Liver (tissue), 9 donors: ENCODE data around the gene TWNK. TPM values are rescaled to one million over a fixed set of nuclear protein-coding genes. Genes with fewer than 3 reads are reported as not detected.

Experiments used
- DNase-seq: peaks from one replicate; pipeline ENCODE4 v3.0.0-alpha.2; 2017; ENCODE audit warnings: low spot score
- H3K27ac ChIP-seq, 2 donors: one replicate each; pipeline ENCODE4 v1.7.0; 2013; ENCODE audit warnings: inconsistent platforms in 2 of 2, low read length in 2 of 2, control low read depth in 1 of 2, low read depth in 1 of 2, mild to moderate bottlenecking in 1 of 2
- H3K27me3 ChIP-seq, 4 donors: one replicate each; pipeline versions ENCODE4 v1.6.1 to v1.7.0; 2013; ENCODE audit warnings: low read length in 3 of 4, inconsistent platforms in 1 of 4, mild to moderate bottlenecking in 1 of 4, moderate library complexity in 1 of 4; ENCODE audit not compliant: control insufficient read depth in 4 of 4, insufficient read depth in 4 of 4
- H3K36me3 ChIP-seq, 4 donors: one replicate each; pipeline versions ENCODE4 v1.6.1 to v1.7.0; 2013; ENCODE audit warnings: low read length in 3 of 4, mild to moderate bottlenecking in 3 of 4, low read depth in 1 of 4, moderate library complexity in 1 of 4; ENCODE audit not compliant: control insufficient read depth in 4 of 4, insufficient read depth in 3 of 4
- H3K4me1 ChIP-seq, 4 donors: one replicate each; pipeline versions ENCODE4 v1.6.1 to v1.7.0; 2013; ENCODE audit warnings: low read length in 3 of 4, mild to moderate bottlenecking in 3 of 4, moderate library complexity in 1 of 4; ENCODE audit not compliant: control insufficient read depth in 4 of 4, insufficient read depth in 4 of 4
- H3K4me3 ChIP-seq, 3 donors: one replicate each; pipeline versions ENCODE4 v1.6.1 to v1.7.0; 2013; ENCODE audit warnings: low read length in 3 of 3, control low read depth in 1 of 3, low read depth in 1 of 3, mild to moderate bottlenecking in 1 of 3
- H3K9ac ChIP-seq, 2 donors: one replicate each; pipeline ENCODE4 v1.7.0; 2013; ENCODE audit warnings: low read length in 2 of 2, mild to moderate bottlenecking in 2 of 2, moderate library complexity in 2 of 2, control low read depth in 1 of 2, low read depth in 1 of 2
- H3K9me3 ChIP-seq, 4 donors: one replicate each; pipeline versions ENCODE4 v1.6.1 to v1.7.0; 2013; ENCODE audit warnings: low read length in 3 of 4; ENCODE audit not compliant: control insufficient read depth in 4 of 4
- ATF3 ChIP-seq: IDR thresholded peaks from 2 replicates; pipeline ENCODE4 v1.6.1; 2016; ENCODE audit warnings: antibody characterized with exemption
- CTCF ChIP-seq: fragments of 150-350 bp; IDR thresholded peaks from 2 replicates; pipeline ENCODE4 v1.5.1; 2017; ENCODE audit warnings: improper control_type of control experiment, low read depth, low read length; ENCODE audit not compliant: missing input control
- EGR1 ChIP-seq, 2 donors: IDR thresholded peaks; 2 replicates each; pipeline ENCODE4 v1.6.1; 2016 to 2018; ENCODE audit warnings: antibody characterized with exemption in 2 of 2, low read depth in 2 of 2
- FOXA1 ChIP-seq: IDR thresholded peaks from 2 replicates; pipeline ENCODE4 v1.6.1; 2016; ENCODE audit warnings: antibody characterized with exemption
- FOXA2 ChIP-seq: IDR thresholded peaks from 2 replicates; pipeline ENCODE4 v1.6.1; 2016; ENCODE audit warnings: antibody characterized with exemption
- GABPA ChIP-seq, 2 donors: IDR thresholded peaks in 1 of 2; conservative IDR thresholded peaks in 1 of 2; 2 replicates each; pipeline ENCODE4 v1.6.1; 2016; ENCODE audit warnings: antibody characterized with exemption in 2 of 2, mild to moderate bottlenecking in 1 of 2, moderate library complexity in 1 of 2
- HNF4A ChIP-seq, 2 donors: conservative IDR thresholded peaks; 2 replicates each; pipeline ENCODE4 v1.6.1; 2016; ENCODE audit warnings: antibody characterized with exemption in 2 of 2, mild to moderate bottlenecking in 2 of 2
- HNF4G ChIP-seq: IDR thresholded peaks from 2 replicates; pipeline ENCODE4 v1.6.1; 2016; ENCODE audit warnings: antibody characterized with exemption
- JUND ChIP-seq, 2 donors: IDR thresholded peaks; 2 replicates each; pipeline ENCODE4 v1.6.1; 2016; ENCODE audit warnings: antibody characterized with exemption in 2 of 2
- MAX ChIP-seq: IDR thresholded peaks from 2 replicates; pipeline ENCODE4 v1.6.1; 2016; ENCODE audit warnings: antibody characterized with exemption
- NR2F2 ChIP-seq: IDR thresholded peaks from 2 replicates; pipeline ENCODE4 v1.6.1; 2016; ENCODE audit warnings: antibody characterized with exemption
- RAD21 ChIP-seq, 2 donors: IDR thresholded peaks; 2 replicates each; pipeline ENCODE4 v1.6.1; 2016; ENCODE audit warnings: antibody characterized with exemption in 2 of 2, mild to moderate bottlenecking in 2 of 2
- REST ChIP-seq: IDR thresholded peaks from 2 replicates; pipeline ENCODE4 v1.6.1; 2016; ENCODE audit warnings: antibody characterized with exemption, mild to moderate bottlenecking
- RXRA ChIP-seq, 2 donors: IDR thresholded peaks; 2 replicates each; pipeline ENCODE4 v1.6.1; 2017 to 2018; ENCODE audit warnings: antibody characterized with exemption in 2 of 2, mild to moderate bottlenecking in 1 of 2
- SP1 ChIP-seq: IDR thresholded peaks from 2 replicates; pipeline ENCODE4 v1.6.1; 2018; ENCODE audit warnings: antibody characterized with exemption, mild to moderate bottlenecking
- TAF1 ChIP-seq: conservative IDR thresholded peaks from 2 replicates; pipeline ENCODE4 v1.6.1; 2016; ENCODE audit warnings: antibody characterized with exemption, mild to moderate bottlenecking
- YY1 ChIP-seq: IDR thresholded peaks from 2 replicates; pipeline ENCODE4 v1.6.1; 2016; ENCODE audit warnings: antibody characterized with exemption, mild to moderate bottlenecking
- ZBTB33 ChIP-seq: IDR thresholded peaks from 2 replicates; pipeline ENCODE4 v1.6.1; 2016; ENCODE audit warnings: antibody characterized with exemption
- WGBS: extraction: QIAGEN DNeasy Blood & Tissue Kit; methylation state at CpG from one replicate; pipeline ENCODE4 v1.1.7; 2013; 5-methylcytosine and 5-hydroxymethylcytosine counted together
- polyA plus RNA-seq, 2 donors: library from polyadenylated mRNA; stranded (reverse) in 1 of 2; unstranded in 1 of 2; fragments of 200-250 nt in 1 of 2; fragments of >200 nt in 1 of 2; fragmentation: Nextera tagmentation in 1 of 2; extraction: Ambion mirVana in 1 of 2; gene quantifications; one replicate each; pipeline versions ENCODE4 v1.2.1 to v1.2.3, GENCODE V29; 2013 to 2015
- total RNA-seq, 2 donors: library from RNA; depleted of rRNA; stranded (reverse); fragments of >200 nt; gene quantifications; one replicate each; pipeline ENCODE4 v1.2.3, GENCODE V29; 2014
- donor health status: healthy.
- donor health status: healthy.
- donor health status: healthy.
- donor health status: healthy.
- donor health status: healthy.

The TWNK gene
- total and polyA plus RNA-seq, 4 donors: 1.6 to 6.2 (median 4.4) TPM

GRCh38 chr10:101007099-101007711 lies 19.9 kb downstream of the TWNK start:
- no peaks in the 10 kb centered on the region for H3K27me3 ChIP-seq
- peaks cover 0 to 3% (median 0%) of the 10 kb centered on the region in 4 donors for H3K4me1 ChIP-seq
- TF ChIP-seq MAX: no peak
- no peak for TF ChIP-seq FOXA1
- TF ChIP-seq EGR1 (IDR thresholded peaks at IDR 0.05; ENCODE audit: low read depth in 2 of 2): no peak
- TF ChIP-seq RXRA (IDR thresholded peaks at IDR 0.05): no peak
- TF ChIP-seq HNF4G: no peak
- TF ChIP-seq HNF4A (conservative IDR thresholded peaks at IDR 0.05): no peak
- no peak for TF ChIP-seq YY1
- no peak for TF ChIP-seq CTCF
- no peak for TF ChIP-seq SP1
- no peak for TF ChIP-seq JUND (IDR thresholded peaks at IDR 0.05)
- TF ChIP-seq ATF3: no peak
- no peak for TF ChIP-seq GABPA (IDR thresholded peaks at IDR 0.05 in 1 of 2, conservative IDR thresholded peaks at IDR 0.05 in 1 of 2)
- TF ChIP-seq REST: no peak
- TF ChIP-seq TAF1: no peak
- no peak for TF ChIP-seq FOXA2
- no peak for TF ChIP-seq RAD21 (IDR thresholded peaks at IDR 0.05)
- no peak for TF ChIP-seq NR2F2
- TF ChIP-seq ZBTB33: no peak
- H3K9ac ChIP-seq: no peak overlapping the region
- no peaks in the 10 kb centered on the region for H3K9me3 ChIP-seq
- 83% methylated on average over 11 of the region's 11 CpGs for WGBS
- H3K4me3 ChIP-seq: no peak overlapping the region
- DNase-seq: no peak
- peaks cover 0 to 14% (median under 1%) of the 10 kb centered on the region in 4 donors for H3K36me3 ChIP-seq
- H3K27ac ChIP-seq: no peak overlapping the region
